GM12865 (cell line): ENCODE measurements around the gene TSPAN17.

Source experiments
- DNase-seq: peaks from one replicate; pipeline ENCODE4 v3.0.0; 2010; ENCODE audit warnings: low read depth
- H3K4me3 ChIP-seq: 2 replicates; pipeline ENCODE4 v1.5.1; 2011; ENCODE audit warnings: mild to moderate bottlenecking, low read depth, low read length, control low read depth
- CTCF ChIP-seq: IDR thresholded peaks from 2 replicates; pipeline ENCODE4 v1.5.1; 2011; ENCODE audit warnings: low read length, control low read depth, low read depth, inconsistent platforms; ENCODE audit not compliant: insufficient read depth; ENCODE audit errors: missing control alignments

TSPAN17 gene

GRCh38 chr5:176692326-176692725 is 45.0 kb downstream of the TSPAN17 start:
- no peak for TF ChIP-seq CTCF
- no peak for DNase-seq
- H3K4me3 ChIP-seq, result no peak overlapping the region

- TF ChIP-seq CTCF, result no peak
- DNase-seq, result no peak
Measured at GRCh38 chr5:176692839-176693476, 45.7 kb downstream of the TSPAN17 start.

GRCh38 chr5:176693477-176693851 is 46.2 kb downstream of the TSPAN17 start:
- no peak overlapping the region for H3K4me3 ChIP-seq
- DNase-seq, result no peak
- TF ChIP-seq CTCF, result no peak

More at GRCh38 chr5:176692839-176693476, 45.7 kb downstream of the TSPAN17 start:
- no peak overlapping the region for H3K4me3 ChIP-seq

GRCh38 chr5:176694146-176694545 is 46.9 kb downstream of the TSPAN17 start:
- no peak for TF ChIP-seq CTCF
- no peak overlapping the region for H3K4me3 ChIP-seq
- DNase-seq, result no peak

- no peak for TF ChIP-seq CTCF
- no peak for DNase-seq
- H3K4me3 ChIP-seq, result no peak overlapping the region
Measured at GRCh38 chr5:176694631-176695030, 47.3 kb downstream of the TSPAN17 start.

- H3K4me3 ChIP-seq, result no peak overlapping the region
- no peak for TF ChIP-seq CTCF
- DNase-seq, result no peak
Measured at GRCh38 chr5:176695073-176695472, 47.8 kb downstream of the TSPAN17 start.
